H1 (cell line): ENCODE results near the gene OLA1. TPM values are rescaled to one million over a fixed set of nuclear protein-coding genes. Genes with fewer than 3 reads are reported as not detected.

ENCODE experiments used
- CTCF ChIA-PET: fragments of 300-600 bp; sonication (Branson Sonifier 250); formaldehyde crosslinking; loops from one replicate; lab custom pipeline; 2021; ENCODE audit not compliant: partially characterized antibody; lab: Charles Lee
- POLR2A ChIA-PET: fragments of 300-600 bp; sonication (Branson Sonifier 250); formaldehyde crosslinking; loops from one replicate; lab custom pipeline; 2021; ENCODE audit warnings: inconsistent platforms; ENCODE audit not compliant: partially characterized antibody; lab: Charles Lee
- DNase-seq, 2 experiments: peaks; one replicate each; pipeline versions ENCODE4 v3.0.0 to v3.0.0-alpha.2; 2010 to 2022; ENCODE audit warnings: low spot score in 2 of 2, low read depth in 1 of 2, mixed read lengths in 1 of 2
- FAIRE-seq: peaks from 2 replicates; lab custom pipeline; 2011; peaks lifted over from hg19 to GRCh38; lab: Jason Lieb, UNC
- H2AFZ ChIP-seq: 2 replicates; pipeline ENCODE4 v1.8.1; 2012; ENCODE audit warnings: low read length, inconsistent platforms
- H2AK5ac ChIP-seq: 2 replicates; pipeline ENCODE4 v1.6.1; 2013; ENCODE audit warnings: low read depth, low read length
- H2BK120ac ChIP-seq: replicated peaks from 2 replicates; pipeline ENCODE3; 2013; ENCODE audit warnings: low read depth, low read length, inconsistent platforms
- H2BK12ac ChIP-seq: 2 replicates; pipeline ENCODE4 v1.6.1; 2013; ENCODE audit warnings: low read depth, low read length
- H2BK15ac ChIP-seq: 2 replicates; pipeline ENCODE4 v1.6.1; 2013; ENCODE audit warnings: low read length
- H2BK20ac ChIP-seq: 2 replicates; pipeline ENCODE4 v1.6.1; 2013; ENCODE audit warnings: low read length
- H2BK5ac ChIP-seq: 2 replicates; pipeline ENCODE4 v1.6.1; 2013; ENCODE audit warnings: low read depth, low read length
- H3K14ac ChIP-seq: 2 replicates; pipeline ENCODE4 v1.6.1; 2013; ENCODE audit warnings: inconsistent platforms; ENCODE audit not compliant: insufficient read length
- H3K18ac ChIP-seq: 2 replicates; pipeline ENCODE4 v1.6.1; 2013; ENCODE audit warnings: low read length; ENCODE audit errors: extremely low read depth
- H3K23ac ChIP-seq: 2 replicates; pipeline ENCODE4 v1.6.1; 2013; ENCODE audit warnings: inconsistent platforms; ENCODE audit not compliant: insufficient read length
- H3K23me2 ChIP-seq: 2 replicates; pipeline ENCODE4 v1.6.1; 2013; ENCODE audit warnings: low read depth, low read length
- H3K27ac ChIP-seq: 2 replicates; pipeline ENCODE4 v1.6.1; 2011; ENCODE audit warnings: low read depth, low read length, inconsistent platforms
- H3K27me3 ChIP-seq, 4 experiments: replicated peaks in 1 of 4; 1 replicate in 1 of 4; 2 replicates in 3 of 4; pipeline versions ENCODE4 v1.6.1 to v1.8.1; 2011 to 2013; ENCODE audit warnings: low read length in 3 of 4, mild to moderate bottlenecking in 3 of 4, inconsistent platforms in 2 of 4, mixed read lengths in 2 of 4, moderate library complexity in 1 of 4; ENCODE audit not compliant: control insufficient read depth in 3 of 4, insufficient read depth in 3 of 4; ENCODE audit errors: extremely low read depth in 1 of 4
- H3K36me3 ChIP-seq, 4 experiments: 2 replicates each; pipeline versions ENCODE4 v1.6.1 to v1.8.1; 2011 to 2013; ENCODE audit warnings: mild to moderate bottlenecking in 4 of 4, low read length in 3 of 4, moderate library complexity in 2 of 4, control low read depth in 1 of 4, inconsistent platforms in 1 of 4; ENCODE audit not compliant: insufficient read depth in 4 of 4, control insufficient read depth in 2 of 4
- H3K4ac ChIP-seq: replicated peaks from 2 replicates; pipeline ENCODE3; 2013; ENCODE audit warnings: low read length, low read depth, mixed read lengths, inconsistent platforms; ENCODE audit not compliant: insufficient read length
- H3K4me1 ChIP-seq, 4 experiments: replicated peaks in 1 of 4; 1 replicate in 1 of 4; 2 replicates in 3 of 4; pipeline versions ENCODE4 v1.6.1 to v1.8.1; 2011 to 2013; ENCODE audit warnings: low read length in 3 of 4, inconsistent platforms in 2 of 4, mixed read lengths in 1 of 4; ENCODE audit not compliant: insufficient read depth in 4 of 4, control insufficient read depth in 3 of 4
- H3K4me2 ChIP-seq, 2 experiments: 2 replicates each; pipeline versions ENCODE4 v1.6.1 to v1.8.1; 2011 to 2013; ENCODE audit warnings: low read depth in 2 of 2, low read length in 2 of 2, control low read depth in 1 of 2, inconsistent platforms in 1 of 2, mild to moderate bottlenecking in 1 of 2; ENCODE audit not compliant: insufficient read depth in 1 of 2
- H3K4me3 ChIP-seq, 4 experiments: fragments of 200-600, 300-600 bp in 1 of 4; sonication (generic), shearing (Covaris generic), sonication (Bioruptor Twin) in 1 of 4; 2 replicates each; pipeline versions ENCODE4 v1.5.1 to v1.8.1; 2011 to 2016; ENCODE audit warnings: low read length in 4 of 4, low read depth in 3 of 4, control low read depth in 2 of 4, inconsistent platforms in 2 of 4, mild to moderate bottlenecking in 2 of 4, mixed read lengths in 1 of 4, moderate library complexity in 1 of 4; ENCODE audit not compliant: insufficient read depth in 2 of 4; ENCODE audit errors: extremely low read depth in 1 of 4
- H3K56ac ChIP-seq: replicated peaks from 2 replicates; pipeline ENCODE3; 2013; ENCODE audit warnings: low read depth, mild to moderate bottlenecking, mixed read lengths, low read length, inconsistent platforms; ENCODE audit not compliant: insufficient read length
- H3K79me1 ChIP-seq: 2 replicates; pipeline ENCODE4 v1.6.1; 2013; ENCODE audit warnings: low read depth, low read length, control low read depth
- H3K79me2 ChIP-seq, 2 experiments: 2 replicates each; pipeline versions ENCODE4 v1.6.1 to v1.8.1; 2012 to 2013; ENCODE audit warnings: low read length in 2 of 2, mild to moderate bottlenecking in 2 of 2, inconsistent platforms in 1 of 2; ENCODE audit not compliant: insufficient read depth in 2 of 2, control insufficient read depth in 1 of 2
- H3K9ac ChIP-seq, 4 experiments: replicated peaks in 1 of 4; 1 replicate in 1 of 4; 2 replicates in 3 of 4; pipeline versions ENCODE4 v1.6.1 to v1.8.1; 2011 to 2013; ENCODE audit warnings: low read depth in 3 of 4, low read length in 3 of 4, control low read depth in 2 of 4, mild to moderate bottlenecking in 2 of 4, moderate library complexity in 2 of 4, inconsistent platforms in 1 of 4; ENCODE audit errors: extremely low read depth in 1 of 4
- H3K9me3 ChIP-seq, 2 experiments: 2 replicates each; pipeline versions ENCODE4 v1.6.1 to v1.8.1; 2012 to 2013; ENCODE audit warnings: mild to moderate bottlenecking in 2 of 2, moderate library complexity in 2 of 2, control low read depth in 1 of 2, inconsistent platforms in 1 of 2, low read depth in 1 of 2, low read length in 1 of 2, mixed read lengths in 1 of 2; ENCODE audit not compliant: insufficient read depth in 2 of 2
- H4K20me1 ChIP-seq, 2 experiments: replicated peaks in 1 of 2; 2 replicates each; pipeline versions ENCODE3 to v1.8.1; 2011 to 2013; ENCODE audit warnings: inconsistent platforms in 2 of 2, low read length in 2 of 2, mild to moderate bottlenecking in 1 of 2; ENCODE audit not compliant: insufficient read depth in 2 of 2, control insufficient read depth in 1 of 2
- H4K5ac ChIP-seq: 2 replicates; pipeline ENCODE4 v1.6.1; 2013; ENCODE audit warnings: low read length, low read depth, mixed read lengths, inconsistent platforms; ENCODE audit not compliant: insufficient read length
- H4K8ac ChIP-seq: 2 replicates; pipeline ENCODE4 v1.8.0; 2013; ENCODE audit warnings: mild to moderate bottlenecking, moderate library complexity, low read length, inconsistent platforms; ENCODE audit not compliant: insufficient read depth; ENCODE audit errors: extremely low read depth
- H4K91ac ChIP-seq: replicated peaks from 2 replicates; pipeline ENCODE3; 2013; ENCODE audit warnings: low read length, mixed read lengths, inconsistent platforms; ENCODE audit not compliant: insufficient read length
- ASH2L ChIP-seq: fragments of 200-600, 300-600 bp; sonication (generic); IDR thresholded peaks from one replicate; pipeline ENCODE4 v1.7.1; 2017; ENCODE audit warnings: low read length
- BACH1 ChIP-seq: IDR thresholded peaks from 2 replicates; pipeline ENCODE4 v1.6.1; 2012; ENCODE audit warnings: low read length, improper control_type of control experiment
- GTF2F1 ChIP-seq: IDR thresholded peaks from 2 replicates; pipeline ENCODE4 v1.6.1; 2012; ENCODE audit warnings: low read depth, low read length, improper control_type of control experiment, borderline replicate concordance
- HDAC2 ChIP-seq, 2 experiments: fragments of 300-600 bp in 1 of 2; sonication (generic) in 1 of 2; IDR thresholded peaks; 2 replicates each; pipeline ENCODE4 v1.6.1; 2011 to 2012; ENCODE audit warnings: low read depth in 2 of 2, low read length in 2 of 2, mild to moderate bottlenecking in 2 of 2, moderate library complexity in 2 of 2, borderline replicate concordance in 1 of 2, inconsistent platforms in 1 of 2
- NANOG ChIP-seq: IDR thresholded peaks from 2 replicates; pipeline ENCODE4 v1.6.1; 2011; ENCODE audit warnings: low read length, low read depth, mild to moderate bottlenecking, inconsistent platforms; ENCODE audit not compliant: insufficient read depth, poor library complexity, severe bottlenecking
- SUZ12 ChIP-seq: fragments of 200-600 bp; sonication (generic); IDR thresholded peaks from 2 replicates; pipeline ENCODE4 v1.6.1; 2012; ENCODE audit warnings: mild to moderate bottlenecking, inconsistent platforms, low read length, moderate library complexity, mixed read lengths
- WGBS, 2 experiments: shearing (Covaris generic) in 1 of 2; methylation state at CpG; one replicate each; pipeline versions ENCODE4 v1.1.6 to v1.1.7; 2013 to 2015; ENCODE audit warnings: low lambda C conversion rate in 2 of 2, mixed read lengths in 2 of 2, inconsistent platforms in 1 of 2, low coverage in 1 of 2, missing lambda C conversion rate in 1 of 2; ENCODE audit not compliant: insufficient replicate concordance in 2 of 2, insufficient coverage in 1 of 2, insufficient read length in 1 of 2; ENCODE audit errors: extremely low coverage in 1 of 2, missing lambda C conversion rate in 1 of 2; 5-methylcytosine and 5-hydroxymethylcytosine counted together
- polyA plus RNA-seq, 7 experiments: library from polyadenylated mRNA; depleted of rRNA in 3 of 7; stranded (reverse) in 5 of 7; unstranded in 2 of 7; fragments of >200 nt in 5 of 7; fragments of 200-250 nt in 2 of 7; gene quantifications; 1 replicate in 5 of 7; 2 replicates in 1 of 7; 4 replicates in 1 of 7; pipeline versions ENCODE4 v1.2.1 to v1.2.3, GENCODE V29; 2011 to 2013; ENCODE audit warnings: missing spikeins in 2 of 7, mixed read lengths in 2 of 7
- total RNA-seq: library from RNA; stranded (reverse); fragmentation: NEBNext Ultra II Directional; extraction: Animal tissue kit (Norgen Biotek cat#: 25700); gene quantifications from 2 replicates; pipeline ENCODE4 v1.2.1, GENCODE V29; 2021

The OLA1 gene
- total and polyA plus RNA-seq, 2 of the 8 experiments (the other 6 are each of a cell fraction or from before 2014, with no cell fraction given) = 39.3 to 158 TPM

DNA sequence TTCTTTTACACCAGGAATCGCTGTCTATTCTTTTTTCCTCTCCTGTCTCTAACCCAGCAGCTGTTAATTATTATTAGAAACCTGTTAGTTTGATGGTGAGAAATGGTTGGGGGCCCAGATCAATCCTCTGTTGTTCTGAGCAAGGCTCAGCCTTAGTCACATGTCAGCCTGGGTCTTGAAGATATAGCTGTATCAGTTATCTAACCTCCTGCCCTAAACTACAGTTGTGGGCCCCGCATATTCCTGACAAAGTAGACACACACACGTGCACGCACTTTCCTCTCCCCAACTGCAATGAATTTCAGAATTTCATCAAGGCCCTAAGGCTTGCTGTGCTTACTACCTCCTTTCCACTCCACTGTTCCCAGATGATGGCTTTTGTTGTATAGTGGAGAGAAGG lies 54.6 kb downstream of the OLA1 start:
- no peak overlapping the region for H3K23ac ChIP-seq

More for the DNA sequence above, 54.6 kb downstream of the OLA1 start:
- Histone ChIP-seq H2BK15ac (no peak overlapping the region), H3K36me3 (peaks cover 0 to 2% (median 0%) of the 10 kb centered on the region in 4 experiments; a peak in 1 of 8 replicates), H3K4me1 (peaks cover 0 to under 1% (median 0%) of the 10 kb centered on the region in 4 experiments; a peak in 1 of 7 replicates), H3K18ac (no peak overlapping the region), H3K27me3 (no peaks in the 10 kb centered on the region), H3K9me3 (no peaks in the 10 kb centered on the region), H3K4ac (no peak overlapping the region), H2BK12ac (no peak overlapping the region), H3K27ac (no peak overlapping the region), H2AFZ (no peak overlapping the region), H3K56ac (no peak overlapping the region), H2BK120ac (no peak overlapping the region), H3K4me3 (no peak overlapping the region), H3K79me1 (no peaks in the 10 kb centered on the region), H2AK5ac (no peak overlapping the region; the same call in 1 of the 2 replicates), H2BK20ac (no peak overlapping the region), H4K20me1 (peaks cover 0 to 2% of the 10 kb centered on the region in 2 experiments), H2BK5ac (no peak overlapping the region), H4K8ac (no peak overlapping the region), H3K9ac (no peak overlapping the region), H3K4me2 (no peak overlapping the region), H4K91ac (no peak overlapping the region), H4K5ac (no peak overlapping the region), H3K14ac (no peak overlapping the region), H3K79me2 (peaks cover 0 to 23% of the 10 kb centered on the region in 2 experiments; a peak in 3 of 4 replicates), H3K23me2 (no peaks in the 10 kb centered on the region)
- TF ChIP-seq HDAC2 (IDR thresholded peaks at IDR 0.05; ENCODE audit: borderline replicate concordance in 1 of 2, low read depth in 2 of 2, low read length in 2 of 2) = no peak
- TF ChIP-seq SUZ12 = no peak
- TF ChIP-seq BACH1 = no peak
- TF ChIP-seq GTF2F1 = no peak
- no peak for TF ChIP-seq NANOG
- no peak for TF ChIP-seq ASH2L
- POLR2A ChIA-PET = interaction anchor here (1.4 kb wide), 1 partner anchor 11 kb away, joined by 3 read pairs; no protein-coding TSS in a partner anchor
- CTCF ChIA-PET = no interaction called here
- DNase-seq = no peak
- no peak for FAIRE-seq
- 92% methylated on average over 4 of the region's 4 CpGs; no CpG with 5 or more reads in 1 of the 2 experiments for WGBS, 2 experiments
